GM21529 (cell line): ENCODE measurements around the gene GHRH.

Experiments used
- ATAC-seq: cut with Tn5 transposase; IDR thresholded peaks from one replicate; pipeline ENCODE4 v1.9.1; 2021; ENCODE audit not compliant: unreplicated experiment

The GHRH gene

DNA sequence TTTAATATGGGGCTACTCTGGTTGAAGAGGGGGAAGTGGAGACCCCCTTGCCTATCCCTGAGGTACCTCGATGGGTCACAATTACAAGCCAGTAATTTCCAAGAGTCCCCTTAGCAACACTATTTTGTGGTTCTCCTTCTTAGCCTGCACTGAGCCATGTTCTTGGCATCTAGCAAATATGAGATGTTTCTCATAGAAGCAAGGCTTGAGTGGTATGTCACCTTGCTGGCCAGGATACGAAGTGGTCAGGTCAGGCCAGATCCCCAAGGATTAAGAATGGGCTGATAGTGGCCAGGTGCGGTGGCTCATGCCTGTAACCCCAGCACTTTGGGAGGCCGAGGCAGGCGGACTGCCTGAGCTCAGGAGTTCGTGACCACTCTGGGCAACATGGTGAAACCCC, 2.1 kb upstream of the GHRH start:
- no peak for ATAC-seq

DNA sequence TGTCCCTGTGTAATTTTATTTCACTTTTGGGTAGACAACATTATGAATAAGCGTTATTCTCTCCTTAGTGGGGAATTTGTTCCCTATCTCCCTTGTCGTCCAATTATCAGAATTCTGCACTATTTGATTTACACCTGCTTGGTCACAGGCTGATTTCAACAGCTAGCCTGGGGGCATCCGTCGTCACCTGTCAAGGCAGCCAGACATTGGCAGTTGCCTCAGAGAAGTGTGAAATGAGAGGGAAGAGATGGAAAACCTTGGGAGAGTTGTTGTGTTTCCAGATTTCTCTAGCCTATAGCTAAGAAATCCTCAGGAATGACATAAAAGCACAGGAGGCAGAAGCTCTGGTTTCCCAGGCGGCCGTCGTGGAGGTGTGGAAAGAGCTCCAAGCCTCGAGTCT, 891 bp upstream of the GHRH start:
- no peak for ATAC-seq

DNA sequence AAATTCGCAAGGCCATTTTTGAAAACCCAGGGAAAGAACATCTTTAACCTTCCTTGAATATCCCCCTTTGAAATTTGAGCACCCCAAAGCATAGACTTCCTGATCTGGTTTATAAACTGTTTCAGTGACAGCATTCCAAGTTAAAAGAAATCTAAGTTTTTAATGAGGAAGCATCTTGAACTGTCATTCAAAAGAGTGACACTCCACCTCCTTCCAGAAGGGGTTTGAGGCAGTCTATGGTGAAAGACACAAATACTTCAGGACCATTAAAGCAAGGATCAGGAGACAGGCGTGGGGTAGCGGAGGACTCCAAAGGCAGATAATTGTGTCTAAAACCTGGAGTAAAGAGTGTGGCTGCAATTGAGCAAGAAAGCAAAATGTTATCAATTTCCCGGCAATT, 691 bp downstream of the GHRH start:
- no peak for ATAC-seq

DNA sequence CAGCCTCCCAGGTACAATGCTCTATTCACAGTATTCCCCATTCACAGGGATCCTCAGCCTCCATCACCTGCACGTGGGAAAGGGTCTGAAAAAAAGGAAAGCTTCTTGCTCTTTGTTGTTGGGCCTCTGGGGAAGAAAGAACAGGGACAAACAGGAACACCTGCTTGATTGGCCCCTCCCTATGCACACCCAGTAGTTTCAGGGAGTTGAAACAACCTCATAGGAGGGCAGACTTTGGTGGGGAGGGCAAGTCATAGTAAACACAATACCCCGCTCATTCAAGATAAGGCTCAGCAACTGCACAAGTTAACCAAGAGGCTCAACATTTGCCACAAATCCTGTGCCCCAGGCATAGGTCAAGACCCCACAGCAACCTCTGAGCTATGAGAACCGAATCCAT, 1.7 kb downstream of the GHRH start:
- ATAC-seq = no peak

DNA sequence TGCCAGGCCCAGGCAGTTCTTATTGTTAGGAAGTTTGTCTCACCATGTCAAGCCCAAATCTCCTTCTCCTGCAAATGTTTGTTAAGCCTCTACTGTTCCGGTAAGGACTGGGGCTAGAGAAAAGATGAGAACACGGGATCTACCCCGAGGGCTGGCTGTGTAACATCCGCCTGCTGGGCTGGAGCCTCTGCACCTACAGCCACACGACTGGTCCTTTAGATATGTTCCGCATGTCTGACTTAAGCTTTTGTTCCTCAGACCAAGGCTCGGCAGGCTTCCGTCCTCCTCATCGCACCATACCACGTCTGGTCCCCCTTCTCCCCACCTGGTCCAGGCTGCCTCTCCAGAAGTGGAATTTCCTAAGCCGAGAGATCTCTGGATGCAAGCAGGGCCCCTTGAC, 2.6 kb downstream of the GHRH start:
- no peak for ATAC-seq

DNA sequence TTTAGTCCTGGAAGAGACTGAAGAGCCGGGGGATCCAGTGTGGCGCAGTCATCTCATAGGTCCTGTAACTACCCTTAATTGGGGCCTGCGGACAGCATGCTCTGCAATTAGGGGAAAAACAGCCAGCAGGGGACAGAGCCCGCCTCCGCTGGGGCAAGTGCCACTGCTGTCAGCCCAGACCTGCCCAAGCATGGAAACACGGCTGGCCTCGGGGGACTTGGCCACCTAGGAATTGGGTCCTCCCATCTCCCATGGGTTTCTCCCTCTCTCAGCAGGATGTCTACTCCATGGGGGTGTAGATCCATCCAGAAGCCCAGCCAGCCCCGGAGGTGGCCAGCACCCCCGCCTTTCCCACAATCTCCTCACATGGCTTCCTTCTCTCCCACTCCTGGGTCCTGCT, 3.6 kb downstream of the GHRH start:
- ATAC-seq = no peak

DNA sequence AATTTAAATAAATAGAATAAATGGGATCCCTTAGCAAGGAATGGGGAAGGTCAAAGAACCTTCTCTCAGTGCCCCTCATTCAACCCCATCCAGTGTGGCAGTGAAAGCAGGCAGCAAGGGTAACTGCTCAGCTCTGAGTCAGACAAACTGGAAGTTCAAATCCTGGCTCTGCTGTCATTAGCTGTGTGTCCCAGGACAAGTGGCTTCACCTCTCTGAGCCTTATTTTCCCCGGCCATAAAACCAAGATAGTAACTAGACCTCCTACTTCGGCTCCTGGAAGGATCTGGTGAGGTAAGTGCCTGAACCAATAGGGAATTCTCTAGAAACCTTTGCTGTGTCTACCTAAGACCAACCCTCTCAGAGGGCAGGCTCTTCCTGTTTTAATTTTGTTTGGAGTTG, 4.1 kb downstream of the GHRH start:
- ATAC-seq = no peak

DNA sequence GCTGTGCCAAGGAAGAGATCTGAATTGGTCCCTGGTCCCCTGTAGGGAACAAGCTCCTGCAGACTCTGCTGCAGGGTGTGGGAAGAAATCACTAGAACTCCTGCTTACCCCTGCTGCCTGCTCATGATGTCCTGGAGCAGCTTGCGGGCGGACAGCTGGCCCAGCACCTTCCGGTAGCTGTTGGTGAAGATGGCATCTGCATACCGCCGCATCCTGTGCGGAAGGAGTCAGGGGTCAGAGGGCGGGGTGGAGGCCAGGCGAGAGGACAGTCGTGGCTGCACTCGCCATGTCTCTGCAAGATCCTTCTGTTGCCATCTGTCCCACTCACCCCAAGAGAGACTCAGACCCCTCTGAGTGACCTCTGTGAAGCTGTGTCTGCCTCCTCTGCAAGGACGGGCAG, 5.3 kb downstream of the GHRH start:
- ATAC-seq = no peak

DNA sequence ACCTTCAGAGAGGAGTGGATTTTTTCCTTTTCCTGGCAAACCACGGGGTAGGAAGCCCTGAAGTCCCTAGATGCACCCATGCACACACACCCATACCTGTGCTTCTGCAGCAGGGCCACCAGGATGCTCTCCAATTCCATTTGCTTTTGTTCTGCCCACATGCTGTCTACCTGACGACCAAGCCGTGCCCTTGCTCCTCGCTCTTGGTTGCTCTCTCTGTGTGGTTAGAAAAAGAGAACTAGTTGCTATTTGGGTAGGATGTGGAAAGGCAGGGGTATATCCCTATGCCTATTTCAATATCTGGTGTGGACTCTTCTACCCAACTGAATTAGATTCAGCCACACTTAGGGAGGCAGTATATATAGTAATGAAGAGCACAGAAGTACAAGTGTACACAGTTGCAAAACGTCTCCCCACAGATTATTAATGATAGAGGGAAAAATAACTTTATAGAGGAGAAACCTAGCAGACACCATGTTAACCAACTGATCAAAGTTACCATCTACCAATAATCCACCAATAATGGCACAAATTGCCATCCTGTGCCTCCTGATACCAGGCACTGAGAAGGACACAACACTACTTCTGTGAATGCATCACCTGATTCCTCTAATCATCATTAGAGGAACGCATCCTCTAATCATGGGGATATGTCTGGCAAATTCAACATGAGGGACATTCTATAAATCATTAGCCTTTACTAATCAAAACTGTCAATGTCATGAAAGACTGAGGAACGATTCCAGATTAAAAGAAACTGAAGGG, 7.3 kb downstream of the GHRH start:
- no peak for ATAC-seq

DNA sequence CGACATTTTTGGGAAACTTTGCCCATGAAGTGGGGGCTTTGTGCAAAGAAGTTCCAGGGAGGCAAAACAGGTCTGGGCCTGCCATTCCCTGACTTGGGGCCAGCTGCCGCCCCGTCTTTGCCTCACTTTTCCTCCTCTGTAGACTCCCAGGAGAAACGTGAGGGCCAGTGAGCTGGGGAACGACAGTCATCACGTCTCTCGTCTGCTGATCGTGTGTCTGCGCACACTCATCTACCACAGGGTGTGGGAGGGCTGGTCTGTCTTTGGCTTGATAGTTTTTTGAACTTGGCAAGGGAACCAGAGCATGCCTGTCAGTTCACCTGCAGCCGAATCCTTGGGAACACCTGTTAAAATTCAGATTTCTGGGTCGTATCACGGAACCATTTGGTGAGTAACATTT, 8.5 kb downstream of the GHRH start:
- no peak for ATAC-seq

DNA sequence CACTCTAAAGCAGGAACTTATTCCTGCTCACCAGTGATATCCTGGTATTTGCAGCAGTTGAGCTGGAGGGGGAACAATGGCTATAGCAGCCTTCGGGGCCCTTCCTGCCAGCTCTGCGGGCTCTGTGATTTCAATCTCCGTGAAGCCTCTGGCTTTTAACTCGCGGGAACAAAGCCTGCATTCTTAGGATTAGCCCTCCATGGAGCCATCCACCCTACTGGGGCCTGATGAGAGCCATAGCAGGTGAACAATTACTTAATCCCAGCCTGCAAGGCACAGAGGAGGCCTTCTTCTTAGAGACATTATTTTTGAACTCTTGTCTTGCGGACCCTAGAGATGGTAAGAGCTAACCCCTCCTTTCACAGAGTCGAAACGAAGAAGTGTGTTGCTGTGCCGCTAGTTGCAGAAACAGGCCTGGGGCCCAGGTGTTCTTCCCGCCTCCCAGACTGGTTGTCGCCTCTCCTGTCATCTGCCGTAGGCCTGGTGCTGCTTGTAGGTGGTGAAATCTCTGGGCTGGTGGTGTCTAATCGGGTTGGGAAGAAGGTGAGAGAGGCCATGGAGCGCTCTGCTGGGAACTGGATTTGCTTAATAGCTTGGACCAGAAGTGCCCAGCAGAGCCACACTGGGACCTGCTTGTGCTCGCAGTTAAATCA, 9.7 kb downstream of the GHRH start:
- no peak for ATAC-seq

DNA sequence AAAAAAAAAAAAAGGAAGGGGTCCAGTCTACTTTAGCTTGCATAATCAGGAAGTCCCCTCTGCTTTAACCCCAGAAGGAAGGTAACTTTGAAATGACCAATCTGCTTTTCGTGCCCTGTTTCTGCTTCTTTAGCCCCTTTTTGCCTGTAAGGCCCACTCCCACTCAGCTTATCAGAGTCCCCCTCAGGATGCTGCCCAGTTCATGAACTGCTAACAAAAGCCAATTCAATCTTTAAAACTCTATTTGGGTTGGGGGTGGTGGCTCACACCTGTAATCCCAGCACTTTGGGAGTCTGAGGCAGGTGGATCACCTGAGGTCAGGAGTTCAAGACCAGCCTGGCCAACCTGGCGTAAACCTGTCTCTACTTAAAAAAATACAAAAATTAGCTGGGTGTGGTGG, 12.3 kb downstream of the GHRH start:
- no peak for ATAC-seq

DNA sequence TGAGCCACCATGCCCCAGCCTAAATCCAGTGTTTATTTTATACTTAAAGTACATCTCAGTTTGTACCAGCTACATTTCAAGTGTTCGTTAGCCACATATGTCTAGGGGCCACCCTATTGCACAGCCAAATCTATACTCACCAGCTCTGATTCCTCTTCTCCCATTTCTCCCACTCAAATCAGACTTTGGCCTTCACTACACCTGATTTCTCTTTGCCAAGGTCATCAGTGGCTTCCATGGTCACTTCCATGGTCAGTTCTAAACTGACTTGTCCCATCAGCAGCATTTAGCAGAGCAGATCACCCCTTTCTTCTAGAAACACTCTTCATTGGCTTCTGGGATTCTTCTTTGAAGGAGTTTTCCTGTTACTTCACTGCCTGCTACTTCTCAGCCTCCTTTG, 14.1 kb downstream of the GHRH start:
- no peak for ATAC-seq

DNA sequence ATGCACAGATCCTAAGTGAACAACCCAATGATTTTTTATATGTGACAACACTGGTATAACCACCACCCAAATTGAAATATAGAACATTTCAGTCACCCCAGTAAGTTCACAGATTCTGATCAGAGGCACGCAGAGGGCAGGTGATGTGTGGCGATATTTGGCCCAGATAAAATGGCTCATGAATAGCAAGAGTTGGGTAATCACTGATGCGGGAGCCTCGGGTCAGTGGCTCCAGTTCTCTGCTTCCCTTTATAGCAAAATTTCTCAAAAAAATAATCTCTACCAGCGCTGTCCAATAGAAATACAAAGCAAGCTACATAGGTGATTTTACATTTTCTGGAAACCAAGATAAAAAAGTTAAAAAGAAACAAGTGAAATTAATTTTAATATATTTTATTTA, 14.9 kb downstream of the GHRH start:
- ATAC-seq = no peak

DNA sequence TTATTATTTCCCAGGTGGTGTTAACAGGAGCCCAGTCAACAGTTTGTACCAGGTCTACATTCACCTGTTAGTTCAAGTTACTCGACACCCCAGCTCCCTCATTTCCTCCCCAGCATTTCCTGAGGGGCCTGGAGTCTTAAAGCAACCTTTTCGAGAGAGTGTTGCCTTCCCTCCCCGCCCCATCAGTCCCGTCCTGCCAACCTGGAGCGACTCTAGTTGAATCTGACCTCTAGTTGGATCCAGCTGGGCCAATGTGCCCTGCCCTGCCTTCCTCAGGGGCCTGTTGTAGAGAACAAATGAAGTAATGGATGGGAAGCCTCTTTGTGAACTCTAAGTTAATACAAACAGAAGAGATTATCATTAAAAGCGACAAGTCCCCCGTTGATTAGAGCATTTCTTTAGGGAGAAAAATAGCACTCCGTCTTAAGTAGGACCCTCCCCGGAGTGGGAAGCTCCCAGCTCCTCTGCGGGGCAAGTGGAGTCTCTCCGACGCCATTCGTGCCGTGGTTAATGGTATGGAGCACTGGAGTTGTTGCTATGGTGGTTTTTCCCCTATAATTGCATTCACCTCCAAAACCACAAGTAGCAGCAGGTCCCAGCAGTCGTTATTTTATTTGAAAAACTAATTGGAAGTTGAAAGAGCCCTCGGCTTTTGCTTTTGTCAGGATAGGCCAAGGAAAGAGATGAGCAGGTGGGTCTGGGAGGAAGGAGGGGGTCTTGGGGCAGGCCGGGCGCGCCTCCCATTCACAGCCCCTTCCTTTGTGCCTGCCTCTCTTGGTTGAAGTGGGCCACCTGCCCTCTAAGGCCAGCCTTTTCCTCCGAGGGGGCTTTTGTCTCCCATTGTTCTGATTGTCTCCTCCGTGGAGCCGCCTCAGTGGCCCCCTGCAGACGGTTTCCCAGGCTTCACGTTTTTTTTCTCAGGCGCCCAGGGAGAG, 16.1 kb downstream of the GHRH start:
- no peak for ATAC-seq

DNA sequence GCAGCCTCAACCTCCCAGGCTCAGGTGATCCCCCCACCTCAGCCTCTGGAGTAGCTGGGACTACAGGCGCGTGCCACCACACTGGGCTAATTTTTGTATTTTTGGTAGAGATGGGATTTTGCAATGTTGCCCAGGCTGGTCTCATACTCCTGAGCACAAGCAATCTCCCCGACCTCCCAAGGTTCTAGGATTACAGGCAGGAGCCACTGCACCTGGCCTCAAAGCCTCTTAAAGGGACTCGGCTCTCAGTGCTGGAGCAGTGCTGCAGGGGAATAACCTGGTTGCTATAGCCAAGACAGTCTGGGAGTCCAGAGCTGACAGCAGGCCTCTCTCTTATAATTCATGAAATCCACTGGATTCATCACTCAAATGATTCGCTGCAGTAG, 17.0 kb downstream of the GHRH start:
- no peak for ATAC-seq

DNA sequence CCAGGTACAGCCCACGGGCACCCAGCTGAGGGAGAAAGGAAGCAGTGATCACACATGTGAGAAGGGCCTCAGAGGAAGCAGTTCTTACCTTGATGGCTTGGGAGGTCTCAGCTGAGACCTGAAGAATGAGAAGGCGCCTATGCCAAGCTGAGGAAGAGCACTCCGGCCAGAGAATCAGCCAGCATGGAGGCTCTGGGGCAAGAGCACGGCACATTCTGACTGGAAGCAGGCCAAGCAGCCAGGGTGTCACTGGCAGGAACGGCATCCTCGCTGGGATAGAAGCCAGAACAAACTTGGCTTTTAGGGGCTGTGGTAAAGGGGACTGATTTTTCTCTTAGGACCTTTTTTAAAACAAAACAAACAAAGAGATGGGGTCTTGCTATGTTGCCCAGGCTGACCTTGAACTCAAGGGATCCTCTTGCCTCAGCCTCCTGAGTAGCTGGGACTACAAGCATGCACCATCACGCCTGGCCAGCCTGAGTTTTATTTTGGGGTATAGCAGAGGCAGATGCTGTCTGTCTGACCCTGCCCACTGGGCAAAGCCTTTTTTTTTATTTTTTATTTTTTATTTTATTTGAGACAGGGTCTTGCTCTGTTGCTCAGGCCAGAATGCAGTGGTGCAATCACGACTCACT, 17.6 kb downstream of the GHRH start:
- no peak for ATAC-seq

DNA sequence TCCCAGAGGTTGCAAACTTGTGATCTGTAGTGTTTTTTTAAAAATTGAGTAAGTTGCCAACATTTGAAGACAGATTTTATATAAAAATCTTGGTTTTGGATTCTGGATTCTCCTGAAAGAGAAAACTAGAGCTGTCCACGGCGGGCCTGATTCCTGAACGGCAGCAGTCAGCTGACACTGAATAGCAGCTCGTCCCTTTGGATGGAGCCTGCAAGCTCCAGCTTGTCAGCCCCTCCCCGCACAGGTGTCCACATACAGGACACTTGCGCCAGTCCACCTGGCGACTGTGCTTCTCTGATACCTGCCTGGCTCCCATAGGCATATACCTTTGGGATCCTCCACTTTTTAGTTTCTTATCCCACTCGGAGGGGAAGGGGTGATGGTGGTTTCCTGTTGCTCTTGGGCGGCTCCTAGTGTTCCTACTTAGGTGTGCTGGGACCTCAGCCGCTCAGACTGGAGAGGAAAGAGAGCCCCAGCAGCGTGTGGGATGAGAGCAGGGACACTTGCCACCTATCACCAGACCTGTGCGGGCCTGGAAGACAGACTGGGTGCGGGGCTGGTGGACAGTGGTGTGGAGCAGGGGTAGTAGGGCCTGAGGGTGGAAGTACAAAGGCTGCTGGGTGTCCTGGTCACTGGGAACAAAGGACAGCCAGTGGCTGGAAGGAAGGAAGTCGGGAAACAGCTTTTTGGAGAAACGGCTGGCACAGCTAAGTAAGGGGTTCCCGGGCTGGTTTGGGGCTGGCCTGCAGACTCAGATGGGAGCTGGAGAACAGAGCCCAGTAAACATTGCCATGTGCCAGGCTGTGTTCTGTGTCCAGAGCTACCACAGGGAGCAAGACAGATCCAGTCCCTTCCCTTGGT, 18.3 kb downstream of the GHRH start:
- no peak for ATAC-seq

DNA sequence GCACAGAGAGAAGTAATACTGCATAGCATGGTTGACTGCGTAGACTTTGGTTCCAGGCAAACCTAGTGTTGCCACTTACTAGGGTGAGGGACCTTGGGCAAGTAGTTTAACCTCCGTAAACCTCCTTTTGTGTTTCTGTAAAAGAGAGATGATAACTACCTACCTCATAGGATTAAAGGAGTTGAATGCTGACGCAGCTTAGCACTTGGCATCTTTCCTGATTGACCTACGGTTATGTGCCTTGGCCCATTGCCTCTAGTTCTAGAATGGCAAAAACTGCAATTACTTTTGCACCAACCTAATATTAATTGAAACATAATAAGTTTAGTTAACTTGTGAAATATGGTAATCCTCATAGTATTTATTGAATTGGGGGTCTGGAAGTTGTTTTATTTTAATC, 19.1 kb downstream of the GHRH start:
- ATAC-seq = no peak

DNA sequence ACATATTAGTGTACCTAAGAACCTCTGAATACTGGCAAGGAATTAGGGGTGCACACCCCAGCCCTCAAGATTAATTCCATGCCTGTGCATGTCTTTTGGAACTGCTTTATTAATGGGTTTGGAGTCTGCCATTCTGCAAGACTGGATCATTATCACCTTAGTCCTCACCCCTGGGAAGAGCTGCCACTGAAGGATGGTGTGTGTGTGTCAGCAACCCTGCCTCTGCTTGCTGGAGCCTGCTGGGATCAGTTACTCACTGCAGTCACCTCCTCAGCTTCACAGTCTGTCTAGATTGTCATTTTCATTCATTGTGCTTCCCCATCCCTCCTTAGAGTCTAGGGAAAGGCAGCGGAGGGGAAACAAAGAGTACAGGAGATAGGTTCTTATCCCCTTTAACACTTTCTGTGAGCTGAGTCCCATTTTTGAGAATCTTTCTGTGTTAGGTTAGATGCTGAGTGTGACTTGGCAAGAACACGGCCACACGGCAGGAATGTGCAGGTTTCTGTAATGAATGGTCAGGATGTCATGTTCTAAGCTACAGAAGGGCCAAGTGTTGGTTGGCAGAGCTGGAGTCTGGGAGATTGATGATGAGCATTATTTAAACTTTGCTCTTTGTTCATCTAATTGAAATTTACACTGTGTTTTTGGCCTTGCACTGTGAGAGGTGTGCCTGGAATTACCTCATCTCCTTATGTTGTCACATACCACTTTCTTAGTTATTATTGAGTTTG, 21.1 kb downstream of the GHRH start:
- no peak for ATAC-seq
